ENCODE measurements around the gene PCDH15. TPM values are rescaled to one million over a fixed set of nuclear protein-coding genes. Genes with fewer than 3 reads are reported as not detected.

The PCDH15 gene
- total RNA-seq, 1 donor from 2014 or later, result 0.64 TPM

- no peak overlapping the region for H3K4me3 Mint-ChIP-seq (ENCODE audit: unreplicated experiment)
- no peak overlapping the region for H3K27ac Mint-ChIP-seq (ENCODE audit: unreplicated experiment)
- no peaks in the 10 kb centered on the region for H3K4me1 Mint-ChIP-seq (ENCODE audit: low read depth, unreplicated experiment)
- no peaks in the 10 kb centered on the region for H3K36me3 Mint-ChIP-seq (ENCODE audit: unreplicated experiment)
- DNase-seq, result no peak
- TF ChIP-seq, protein P1, sequence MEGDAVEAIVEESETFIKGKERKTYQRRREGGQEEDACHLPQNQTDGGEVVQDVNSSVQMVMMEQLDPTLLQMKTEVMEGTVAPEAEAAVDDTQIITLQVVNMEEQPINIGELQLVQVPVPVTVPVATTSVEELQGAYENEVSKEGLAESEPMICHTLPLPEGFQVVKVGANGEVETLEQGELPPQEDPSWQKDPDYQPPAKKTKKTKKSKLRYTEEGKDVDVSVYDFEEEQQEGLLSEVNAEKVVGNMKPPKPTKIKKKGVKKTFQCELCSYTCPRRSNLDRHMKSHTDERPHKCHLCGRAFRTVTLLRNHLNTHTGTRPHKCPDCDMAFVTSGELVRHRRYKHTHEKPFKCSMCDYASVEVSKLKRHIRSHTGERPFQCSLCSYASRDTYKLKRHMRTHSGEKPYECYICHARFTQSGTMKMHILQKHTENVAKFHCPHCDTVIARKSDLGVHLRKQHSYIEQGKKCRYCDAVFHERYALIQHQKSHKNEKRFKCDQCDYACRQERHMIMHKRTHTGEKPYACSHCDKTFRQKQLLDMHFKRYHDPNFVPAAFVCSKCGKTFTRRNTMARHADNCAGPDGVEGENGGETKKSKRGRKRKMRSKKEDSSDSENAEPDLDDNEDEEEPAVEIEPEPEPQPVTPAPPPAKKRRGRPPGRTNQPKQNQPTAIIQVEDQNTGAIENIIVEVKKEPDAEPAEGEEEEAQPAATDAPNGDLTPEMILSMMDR (IDR thresholded peaks at IDR 0.05; ENCODE audit: partially characterized antibody, unreplicated experiment), result no peak
- H3K27me3 Mint-ChIP-seq (ENCODE audit: unreplicated experiment), result no peaks in the 10 kb centered on the region
- peaks cover 2% of the 10 kb centered on the region for H3K9me3 Mint-ChIP-seq (ENCODE audit: unreplicated experiment)
These were observed 882.3 kb downstream of the PCDH15 start for GRCh38 chr10:53918755-53919154.

DNA sequence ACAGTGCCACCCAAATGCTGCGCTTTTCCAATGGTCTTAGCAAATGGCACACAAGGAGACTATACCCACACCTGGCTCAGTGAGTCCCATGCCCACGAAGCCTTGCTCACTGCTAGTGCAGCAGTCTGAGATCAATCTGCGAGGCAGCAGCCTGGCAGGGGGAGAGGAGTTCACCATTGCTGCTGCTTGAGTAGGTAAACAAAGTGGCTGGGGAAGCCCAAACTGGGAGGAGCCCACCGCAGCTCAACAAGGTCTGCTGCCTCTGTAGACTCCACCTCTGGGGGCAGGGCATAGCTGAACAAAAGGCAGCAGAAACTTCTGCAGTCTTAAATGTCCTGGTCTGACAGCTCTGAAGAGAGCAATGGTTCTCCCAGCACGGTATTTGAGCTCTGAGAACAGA, 891.2 kb downstream of the PCDH15 start:
- no peaks in the 10 kb centered on the region for H3K36me3 Mint-ChIP-seq (ENCODE audit: unreplicated experiment)
- H3K27me3 Mint-ChIP-seq (ENCODE audit: unreplicated experiment), result peaks cover 2% of the 10 kb centered on the region
- no peak overlapping the region for H3K27ac Mint-ChIP-seq (ENCODE audit: unreplicated experiment)
- no peaks in the 10 kb centered on the region for H3K4me1 Mint-ChIP-seq (ENCODE audit: low read depth, unreplicated experiment)
- TF ChIP-seq, protein P1 (IDR thresholded peaks at IDR 0.05; ENCODE audit: partially characterized antibody, unreplicated experiment), result no peak
- H3K4me3 Mint-ChIP-seq (ENCODE audit: unreplicated experiment), result no peak overlapping the region
- no peak for DNase-seq
- peaks cover 3% of the 10 kb centered on the region for H3K9me3 Mint-ChIP-seq (ENCODE audit: unreplicated experiment)

DNA sequence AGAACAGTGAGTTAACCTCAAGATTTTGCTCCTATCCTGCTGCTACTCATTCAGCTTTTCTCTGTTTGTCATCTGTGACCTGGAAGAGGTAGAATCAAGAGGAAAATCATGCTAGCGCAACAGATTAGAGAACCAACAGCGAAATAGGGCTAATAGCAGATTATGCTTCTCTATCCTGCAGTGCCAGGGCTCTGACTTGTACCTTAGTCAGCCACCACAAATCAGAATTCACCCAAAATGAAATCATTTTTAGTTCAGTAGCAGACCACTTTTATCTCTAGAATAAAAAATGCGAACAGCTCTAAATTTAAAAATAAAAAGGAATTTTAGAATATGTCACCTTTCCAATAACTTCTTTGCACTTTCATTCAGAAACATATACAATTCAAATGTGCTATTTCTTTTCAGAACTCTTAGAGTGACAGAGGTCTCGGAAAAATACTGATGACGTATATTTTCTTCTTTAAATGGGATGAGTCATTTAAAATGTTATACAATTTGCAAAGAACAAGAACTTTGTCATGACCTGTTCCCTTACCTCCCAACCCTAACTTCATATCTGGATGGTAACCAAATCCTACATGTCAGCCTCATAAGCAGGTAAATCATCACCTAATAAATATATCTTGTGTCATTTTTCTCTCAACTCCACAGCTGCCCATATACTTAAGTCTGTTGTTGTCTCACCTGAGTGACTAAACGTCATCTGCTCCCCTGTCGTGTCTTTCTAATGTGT, 896.4 kb downstream of the PCDH15 start:
- no peak overlapping the region for H3K4me3 Mint-ChIP-seq (ENCODE audit: unreplicated experiment)
- H3K9me3 Mint-ChIP-seq (ENCODE audit: unreplicated experiment), result no peaks in the 10 kb centered on the region
- H3K4me1 Mint-ChIP-seq (ENCODE audit: low read depth, unreplicated experiment), result no peaks in the 10 kb centered on the region
- no peaks in the 10 kb centered on the region for H3K36me3 Mint-ChIP-seq (ENCODE audit: unreplicated experiment)
- H3K27me3 Mint-ChIP-seq (ENCODE audit: unreplicated experiment), result no peaks in the 10 kb centered on the region
- no peak overlapping the region for H3K27ac Mint-ChIP-seq (ENCODE audit: unreplicated experiment)
- TF ChIP-seq, protein P1 (IDR thresholded peaks at IDR 0.05; ENCODE audit: partially characterized antibody, unreplicated experiment), result no peak
- no peak for DNase-seq

GRCh38 chr10:53903756-53904155, 897.3 kb downstream of the PCDH15 start:
- Mint-ChIP-seq H3K27ac (ENCODE audit: unreplicated experiment) (no peak overlapping the region), H3K4me1 (ENCODE audit: low read depth, unreplicated experiment) (no peaks in the 10 kb centered on the region), H3K4me3 (ENCODE audit: unreplicated experiment) (no peak overlapping the region), H3K9me3 (ENCODE audit: unreplicated experiment) (no peaks in the 10 kb centered on the region), H3K36me3 (ENCODE audit: unreplicated experiment) (no peaks in the 10 kb centered on the region), H3K27me3 (ENCODE audit: unreplicated experiment) (no peaks in the 10 kb centered on the region)
- TF ChIP-seq, protein P1 (IDR thresholded peaks at IDR 0.05; ENCODE audit: partially characterized antibody, unreplicated experiment), result no peak
- no peak for DNase-seq

- Mint-ChIP-seq H3K9me3 (ENCODE audit: unreplicated experiment) (no peaks in the 10 kb centered on the region), H3K27ac (ENCODE audit: unreplicated experiment) (no peak overlapping the region), H3K4me3 (ENCODE audit: unreplicated experiment) (no peak overlapping the region), H3K36me3 (ENCODE audit: unreplicated experiment) (no peaks in the 10 kb centered on the region), H3K27me3 (ENCODE audit: unreplicated experiment) (no peaks in the 10 kb centered on the region), H3K4me1 (ENCODE audit: low read depth, unreplicated experiment) (no peaks in the 10 kb centered on the region)
- TF ChIP-seq, protein P1 (IDR thresholded peaks at IDR 0.05; ENCODE audit: partially characterized antibody, unreplicated experiment), result no peak
- DNase-seq, result no peak
These were observed 901.4 kb downstream of the PCDH15 start for GRCh38 chr10:53899463-53900160.
